Measurements from ENCODE around the gene SAPCD1.

Gene SAPCD1

DNA sequence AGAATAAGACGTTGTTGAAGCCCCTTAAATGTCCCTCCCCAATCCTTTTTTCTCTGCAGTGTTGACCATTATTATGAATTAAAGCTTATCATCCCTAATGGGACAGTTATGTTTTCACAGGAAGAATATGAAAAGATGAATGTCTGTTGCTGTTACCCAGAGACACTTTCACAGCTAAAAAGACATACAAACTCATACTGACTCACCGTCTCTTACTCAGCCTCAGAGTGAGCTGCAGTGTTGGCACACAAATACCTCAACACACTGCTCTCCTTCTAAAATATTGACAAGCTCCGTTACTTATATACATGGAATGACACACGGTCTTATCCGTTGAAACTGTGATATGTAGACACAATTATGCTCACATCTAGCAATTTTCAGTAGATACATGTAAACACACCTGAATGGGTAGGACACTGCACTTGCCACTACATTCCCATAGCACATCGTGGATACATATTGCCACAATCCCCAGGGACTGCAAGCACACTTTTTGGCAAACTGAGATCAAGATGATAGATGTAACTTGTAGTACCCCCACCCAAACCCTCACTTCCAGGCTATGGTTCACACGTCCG, 9.6 kb upstream of the SAPCD1 start:
- no peak for DNase-seq (ENCODE audit: low spot score)

DNA sequence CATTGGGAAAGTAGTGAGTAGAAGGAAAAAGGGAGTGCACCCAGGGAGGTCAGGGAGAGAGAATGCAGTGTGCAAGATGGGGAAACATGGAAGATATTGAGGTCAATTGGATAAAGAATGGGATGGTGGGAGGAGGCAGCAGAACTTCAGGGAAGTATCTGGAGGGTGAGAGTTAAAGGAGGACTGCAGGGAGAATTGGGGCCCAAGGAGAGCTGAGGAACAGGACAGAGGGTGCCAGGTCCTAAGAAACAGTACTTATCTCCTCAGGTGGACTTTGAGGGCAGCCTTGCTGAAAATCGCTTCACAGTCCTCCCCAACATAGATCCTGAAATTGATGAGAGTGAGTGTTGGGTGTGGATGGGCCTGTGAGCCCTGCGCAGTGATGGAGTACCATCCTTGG, 4.2 kb upstream of the SAPCD1 start:
- DNase-seq (ENCODE audit: low spot score), result no peak

DNA sequence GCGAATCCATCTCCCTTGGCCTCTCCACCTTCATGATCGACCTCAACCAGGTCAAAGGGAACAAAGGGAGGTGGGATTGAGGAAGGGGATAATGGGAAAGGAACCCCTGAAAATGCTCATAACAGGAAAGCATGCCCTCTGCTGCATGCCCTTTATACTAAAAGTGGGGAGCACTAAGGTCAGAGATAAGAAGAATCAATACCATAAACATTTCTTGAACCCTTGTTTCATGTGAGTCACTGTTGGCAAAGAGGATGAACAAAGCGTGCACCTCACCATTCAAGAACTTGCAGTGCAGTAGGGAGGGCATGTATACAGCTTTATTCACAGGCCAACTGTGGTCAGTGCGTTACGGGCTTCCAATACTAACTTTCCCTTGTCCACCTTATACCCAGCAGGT, 1.7 kb upstream of the SAPCD1 start:
- no peak for DNase-seq (ENCODE audit: low spot score)

DNA sequence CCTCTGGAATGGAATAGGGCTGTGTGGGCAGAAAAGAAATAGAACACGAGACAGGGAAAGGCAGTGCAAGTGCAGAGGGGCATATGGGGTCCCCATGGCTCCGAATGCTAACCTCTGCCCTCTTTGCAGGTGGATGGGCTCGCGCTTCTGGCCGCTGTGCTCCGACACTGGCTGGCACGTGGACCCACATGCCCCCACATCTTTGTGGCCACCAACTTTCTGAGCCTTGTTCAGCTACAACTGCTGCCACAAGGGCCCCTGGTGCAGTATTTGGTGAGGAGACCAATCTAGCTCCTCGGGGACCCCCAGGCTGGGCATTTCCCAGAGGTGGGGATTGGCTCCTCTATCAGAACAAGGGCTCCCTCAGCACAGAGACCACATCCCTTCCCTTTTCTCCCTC, 1.1 kb upstream of the SAPCD1 start:
- no peak for DNase-seq (ENCODE audit: low spot score)

DNA sequence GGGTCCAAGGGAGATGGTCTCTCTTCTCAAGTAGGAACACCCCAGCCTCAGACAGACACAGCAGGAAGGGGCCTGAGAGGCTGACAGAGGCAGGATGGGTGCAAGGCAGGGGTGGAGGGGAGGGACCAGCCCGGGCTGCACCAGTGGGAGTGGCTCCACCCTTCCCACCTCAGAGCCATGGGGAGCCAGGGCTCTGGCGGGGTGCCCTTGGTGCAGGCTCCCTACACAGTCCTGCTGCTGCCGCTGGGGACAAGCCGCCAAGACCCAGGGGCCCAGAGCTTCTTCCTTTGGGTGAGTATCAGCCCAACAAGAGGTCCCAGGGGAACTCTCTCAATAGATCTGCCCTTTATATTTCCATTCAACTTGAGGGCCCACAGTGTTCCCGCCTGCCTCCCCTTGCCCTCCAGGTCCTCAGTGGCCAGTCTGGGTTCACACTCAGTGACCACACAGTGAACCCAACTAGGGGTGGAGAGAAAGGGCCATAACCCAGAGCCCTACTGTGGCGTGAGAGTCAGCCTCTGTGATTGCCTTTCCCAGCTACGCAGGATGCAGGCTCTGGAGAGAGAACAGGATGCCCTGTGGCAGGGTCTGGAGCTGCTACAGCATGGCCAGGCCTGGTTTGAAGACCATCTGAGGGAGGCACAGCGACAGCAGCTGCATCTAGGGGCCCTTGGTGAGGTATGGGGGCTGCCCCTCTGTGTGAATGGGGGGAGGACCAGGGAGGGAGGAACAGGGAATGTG, 592 bp downstream of the SAPCD1 start:
- no peak for DNase-seq (ENCODE audit: low spot score)

DNA sequence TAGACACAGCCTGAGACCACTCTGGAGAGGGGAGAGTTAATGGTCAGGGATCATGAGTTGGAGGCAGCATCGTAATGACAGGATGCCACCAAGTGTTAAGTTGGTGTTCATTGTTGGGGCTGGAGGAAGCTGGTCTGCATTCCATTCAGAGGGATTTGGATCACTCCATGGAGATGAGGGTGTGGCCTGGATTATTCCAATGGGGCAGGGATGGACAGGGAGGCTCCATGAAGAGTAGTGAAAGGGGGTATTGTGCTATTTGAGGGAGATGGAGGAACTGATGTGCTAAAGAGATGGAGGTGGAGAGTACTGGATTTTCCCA, 1.1 kb downstream of the SAPCD1 start:
- no peak for DNase-seq (ENCODE audit: low spot score)

DNA sequence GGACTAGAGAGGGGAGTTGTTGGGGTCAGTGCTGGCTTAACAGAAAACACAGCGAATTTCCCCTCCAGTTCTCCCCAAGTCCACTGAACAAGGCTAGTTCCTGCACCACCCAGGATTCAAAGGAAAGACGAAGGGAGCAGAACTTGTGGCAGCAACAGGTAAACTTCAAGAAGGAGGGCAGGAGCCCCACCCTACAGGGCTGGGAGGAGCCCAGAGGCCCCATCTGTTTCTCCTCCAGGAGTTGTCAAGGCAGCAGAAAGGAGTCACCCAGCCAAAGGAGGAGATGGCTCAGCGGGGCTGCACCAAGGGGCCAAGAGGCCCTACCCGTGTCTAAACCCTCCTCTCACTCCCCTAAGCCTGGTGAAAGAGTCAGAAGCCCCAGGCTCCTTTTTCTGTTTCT, 1.7 kb downstream of the SAPCD1 start:
- DNase-seq (ENCODE audit: low spot score), result no peak

DNA sequence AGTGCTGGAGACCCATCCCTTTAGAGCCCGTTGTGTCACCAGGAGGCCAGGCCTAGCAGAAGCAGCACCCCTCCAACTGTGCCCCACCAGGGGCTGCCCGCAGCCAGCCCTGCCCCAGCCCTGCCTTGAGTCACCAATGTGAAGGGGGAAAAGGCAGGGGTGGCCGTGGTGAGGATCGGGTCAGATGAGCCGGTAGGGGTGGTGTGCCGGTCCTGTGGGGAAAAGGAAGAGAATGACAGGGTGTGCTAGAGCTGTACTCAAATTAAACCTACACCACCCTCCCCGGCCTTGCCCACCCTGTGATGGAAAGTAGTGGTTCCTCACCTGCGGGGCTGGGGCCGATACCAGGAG, 3.1 kb downstream of the SAPCD1 start:
- DNase-seq (ENCODE audit: low spot score), result no peak

DNA sequence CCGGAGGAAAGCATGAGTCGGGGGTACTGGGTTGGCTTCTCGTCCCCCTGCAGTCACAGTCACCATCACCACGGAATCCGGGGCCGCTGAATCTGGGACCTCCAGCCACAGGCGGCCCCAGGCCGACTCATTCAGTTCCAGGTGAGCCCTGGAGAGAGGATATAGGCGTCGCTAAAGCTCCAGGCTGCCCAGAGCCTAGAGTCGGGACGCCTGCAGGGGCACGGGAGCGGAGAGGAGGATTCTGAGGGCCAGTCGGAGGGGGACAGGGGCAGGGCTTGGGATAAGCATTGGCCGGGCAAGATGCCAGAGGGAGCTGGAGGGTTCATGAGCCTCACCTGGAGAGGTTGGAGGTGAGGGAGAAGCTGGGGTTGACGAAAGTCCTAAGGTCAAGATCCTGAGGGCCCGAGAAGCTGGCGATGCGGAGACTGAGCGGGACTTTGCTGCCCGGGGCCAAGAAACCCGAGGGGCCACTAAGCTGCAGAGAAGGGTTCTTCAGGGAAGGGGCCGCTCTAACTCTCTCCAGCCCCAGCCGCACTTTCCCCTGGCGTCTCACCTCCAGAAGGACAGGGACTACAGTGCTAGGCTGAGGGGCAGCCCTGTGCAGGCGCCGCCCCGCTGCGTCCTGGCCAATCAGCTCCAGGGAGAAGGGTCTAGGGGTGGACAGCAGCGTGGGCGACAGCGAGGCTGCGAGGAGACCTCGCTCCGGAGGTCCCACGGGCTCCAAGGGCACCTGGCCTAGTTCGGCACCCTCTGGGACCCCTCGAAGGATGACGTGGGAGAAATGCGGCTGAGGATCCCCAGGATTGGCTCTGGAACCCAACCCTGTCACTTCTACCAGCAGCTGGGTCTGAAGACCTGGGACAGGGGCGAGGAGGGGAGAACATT, 3.7 kb downstream of the SAPCD1 start:
- no peak for DNase-seq (ENCODE audit: low spot score)

DNA sequence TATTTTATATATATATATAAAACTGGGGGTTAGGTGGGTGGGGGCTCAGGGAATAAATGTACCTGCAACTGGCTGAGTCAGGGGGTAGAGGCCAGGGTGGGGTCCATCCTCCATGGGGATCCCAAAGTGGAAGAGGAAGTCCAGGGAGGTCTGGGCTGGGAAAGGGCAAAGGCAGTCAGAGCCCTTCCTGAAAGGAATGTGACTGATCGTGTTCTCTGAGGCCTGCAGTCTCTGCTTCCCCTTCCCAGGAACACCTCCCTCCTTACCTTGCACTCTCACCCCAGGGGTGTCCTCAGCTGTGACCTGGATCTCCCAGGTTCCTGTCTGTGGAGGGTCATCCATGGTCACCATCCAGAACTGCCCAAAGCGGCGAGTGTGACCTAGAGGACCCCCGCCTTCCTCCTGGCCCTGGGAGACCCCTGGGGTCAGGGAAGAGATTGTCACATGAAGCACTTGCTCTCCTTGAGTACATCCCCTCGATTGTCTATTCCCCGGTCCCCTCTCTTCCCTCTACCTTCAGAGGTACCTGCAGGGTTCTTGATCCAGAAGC, 4.7 kb downstream of the SAPCD1 start:
- DNase-seq (ENCODE audit: low spot score), result no peak

DNA sequence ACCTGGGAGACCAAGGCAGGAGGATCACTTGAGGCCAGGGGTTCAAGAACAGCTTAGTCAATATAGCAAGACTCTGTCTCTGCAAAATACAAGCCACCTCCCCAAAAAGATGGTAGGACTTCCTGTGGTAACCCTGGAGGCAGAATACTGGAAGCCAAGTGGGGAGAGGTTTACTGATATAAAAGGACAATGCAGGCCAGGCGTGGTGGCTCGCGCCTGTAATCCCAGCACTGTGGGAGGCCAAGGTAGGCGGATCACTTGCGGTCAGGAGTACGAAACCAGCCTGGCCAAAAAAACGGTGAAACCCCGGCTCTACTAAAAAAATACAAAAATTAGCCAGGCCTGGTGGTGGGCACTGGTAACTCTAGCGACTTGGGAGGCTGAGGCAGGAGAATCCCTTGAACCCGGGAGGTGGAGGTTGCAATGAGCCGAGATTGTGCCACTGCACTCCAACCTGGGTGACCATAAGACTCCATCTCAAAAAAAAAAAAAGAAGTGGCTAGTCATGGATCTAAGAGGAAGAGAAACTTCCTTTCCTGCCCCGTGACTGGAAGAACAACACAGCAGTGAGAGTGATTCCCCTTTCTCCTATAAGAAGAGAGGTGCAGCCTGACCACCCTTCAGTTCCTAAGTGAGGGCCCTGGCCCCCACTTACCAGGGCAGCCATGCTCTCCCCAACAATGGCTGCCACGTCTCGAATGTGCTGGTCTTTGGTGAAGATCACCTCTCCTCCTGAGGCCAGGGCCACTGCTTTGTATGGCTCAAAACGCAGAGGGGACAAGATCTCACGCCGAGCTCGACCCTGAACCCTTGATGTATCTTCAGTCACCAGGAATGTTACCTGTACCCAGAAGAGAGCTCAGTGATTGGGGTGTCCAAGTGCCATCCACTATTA, 6.2 kb downstream of the SAPCD1 start:
- DNase-seq (ENCODE audit: low spot score), result no peak

DNA sequence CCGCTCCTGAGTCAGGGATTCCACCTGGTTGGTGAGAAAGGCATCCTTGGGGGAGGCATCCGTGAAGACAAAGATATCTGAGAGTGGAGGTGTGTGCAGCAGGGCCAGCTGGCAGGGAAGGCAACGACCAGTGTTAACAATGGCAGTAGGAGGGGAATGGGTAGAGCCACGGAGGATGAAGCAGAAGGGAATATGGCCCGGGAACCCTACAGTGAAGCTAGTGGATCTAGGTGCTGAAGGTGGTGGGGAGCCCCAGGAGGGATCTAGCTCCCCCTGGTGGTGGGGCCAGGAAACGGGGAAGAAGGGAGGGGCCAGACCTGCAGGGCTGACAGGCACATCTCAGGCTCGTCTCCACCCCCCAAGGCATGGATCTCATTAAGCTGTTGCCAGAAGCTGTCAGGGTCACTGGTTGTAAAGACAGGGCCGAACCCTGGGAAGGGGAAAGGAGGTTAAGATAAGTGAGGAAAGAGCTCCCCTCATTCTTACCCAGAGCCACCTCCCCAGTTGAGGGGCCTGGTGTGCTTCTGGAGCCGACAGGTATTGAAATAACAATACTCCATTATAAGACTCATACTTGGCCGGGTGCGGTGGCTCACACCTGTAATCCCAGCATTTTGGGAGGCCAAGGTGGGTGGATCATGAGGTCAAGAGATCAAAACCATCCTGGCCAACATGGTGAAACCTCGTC, 7.4 kb downstream of the SAPCD1 start:
- no peak for DNase-seq (ENCODE audit: low spot score)

DNA sequence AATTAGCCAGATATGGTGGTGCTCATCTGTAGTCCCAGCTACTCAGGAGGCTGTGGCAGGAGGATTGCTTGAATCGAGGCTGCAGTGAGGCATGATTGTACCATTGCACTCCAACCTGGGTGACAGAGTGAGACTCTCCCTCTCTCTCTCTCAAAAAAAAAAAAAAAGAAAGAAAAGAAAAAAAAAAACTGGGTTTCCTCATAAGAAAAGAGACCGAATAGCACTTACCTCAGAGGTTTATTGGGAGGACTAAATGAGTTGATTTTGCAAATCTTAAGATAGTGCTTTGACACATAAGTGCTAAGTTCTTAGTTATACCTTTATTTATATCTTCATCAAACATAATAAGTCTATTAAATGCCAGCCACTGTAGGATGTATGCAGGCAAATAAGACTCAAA, 8.4 kb downstream of the SAPCD1 start:
- DNase-seq (ENCODE audit: low spot score), result no peak

DNA sequence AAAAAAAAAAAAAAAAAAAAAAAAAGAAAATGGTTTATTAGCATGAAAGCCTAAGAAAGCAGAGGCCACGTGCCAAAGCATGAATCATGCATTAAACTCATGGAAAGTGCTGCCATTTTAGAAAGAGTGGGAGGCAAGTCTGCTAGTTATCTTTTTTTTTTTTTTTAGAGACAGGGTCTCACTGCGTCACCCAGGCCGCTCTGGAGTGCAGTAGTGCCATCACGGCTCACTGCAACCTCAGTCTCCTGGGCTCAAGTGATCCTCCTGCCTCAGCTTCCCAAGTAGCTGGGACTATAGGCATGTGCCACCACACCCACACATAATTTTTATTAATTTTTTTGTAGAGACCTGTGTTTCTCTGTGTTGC, 9.5 kb downstream of the SAPCD1 start:
- DNase-seq (ENCODE audit: low spot score), result no peak

DNA sequence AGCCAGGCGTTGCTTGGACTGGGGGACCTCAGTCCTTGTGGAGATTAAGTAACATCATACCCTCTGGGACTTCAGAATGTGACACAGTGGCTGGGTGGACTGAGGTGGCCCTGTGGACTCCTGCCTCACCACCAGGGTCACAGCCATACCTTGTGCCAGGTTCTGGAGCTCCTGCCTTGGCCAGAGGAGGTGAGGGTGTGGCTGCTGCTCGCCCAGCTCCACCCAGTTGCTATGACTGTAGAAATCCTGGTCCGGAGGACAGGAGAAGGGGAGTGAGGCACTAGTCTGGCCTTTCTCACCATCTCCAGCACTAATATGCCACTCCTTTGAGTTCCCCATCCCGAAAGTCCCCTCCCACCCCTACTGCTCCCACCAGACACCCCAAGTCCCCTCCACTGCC, 12.7 kb downstream of the SAPCD1 start:
- DNase-seq (ENCODE audit: low spot score), result peak; percentile 34

DNA sequence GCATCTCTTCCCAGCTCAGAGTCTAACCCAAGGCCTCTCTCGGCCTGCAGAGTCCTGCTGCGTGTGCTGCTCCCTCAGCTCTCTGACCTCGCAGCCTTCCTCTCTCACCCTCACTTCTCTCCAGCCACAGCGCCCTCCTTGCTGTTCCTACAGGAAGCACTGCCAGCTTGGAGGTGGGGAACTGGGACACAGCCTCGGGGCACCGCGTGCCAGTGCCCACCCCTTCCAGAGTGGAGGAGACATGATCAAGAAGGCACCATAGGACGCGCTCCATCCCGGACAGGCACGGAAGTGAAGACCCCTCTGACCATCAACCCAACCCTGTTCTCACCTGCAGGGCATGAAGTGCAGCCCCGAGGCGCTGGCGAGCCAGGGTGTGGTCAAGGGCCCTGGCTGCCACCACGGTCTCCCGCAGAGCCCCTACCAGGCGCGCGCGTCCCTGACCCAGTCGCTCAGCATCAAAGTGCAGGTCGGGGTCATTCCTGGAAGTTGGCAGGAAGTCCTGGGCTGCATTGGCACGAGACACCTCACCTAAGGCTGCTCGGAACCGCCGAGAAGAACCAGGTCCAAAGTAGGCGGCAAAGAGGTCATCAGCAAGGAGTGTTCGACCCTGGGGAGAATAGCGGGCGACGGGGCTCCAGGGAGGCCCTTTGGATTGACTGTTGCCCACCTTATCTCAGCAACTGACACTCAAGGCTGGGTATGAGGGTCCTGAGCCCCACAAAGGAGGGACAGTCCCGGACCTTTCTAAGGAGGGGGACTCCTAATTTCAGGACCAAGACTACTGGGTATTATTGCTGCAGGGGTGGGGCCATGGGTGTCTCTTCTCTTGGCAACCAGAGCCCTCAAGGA, 13.4 kb downstream of the SAPCD1 start:
- peak; percentile 50 for DNase-seq (ENCODE audit: low spot score)

DNA sequence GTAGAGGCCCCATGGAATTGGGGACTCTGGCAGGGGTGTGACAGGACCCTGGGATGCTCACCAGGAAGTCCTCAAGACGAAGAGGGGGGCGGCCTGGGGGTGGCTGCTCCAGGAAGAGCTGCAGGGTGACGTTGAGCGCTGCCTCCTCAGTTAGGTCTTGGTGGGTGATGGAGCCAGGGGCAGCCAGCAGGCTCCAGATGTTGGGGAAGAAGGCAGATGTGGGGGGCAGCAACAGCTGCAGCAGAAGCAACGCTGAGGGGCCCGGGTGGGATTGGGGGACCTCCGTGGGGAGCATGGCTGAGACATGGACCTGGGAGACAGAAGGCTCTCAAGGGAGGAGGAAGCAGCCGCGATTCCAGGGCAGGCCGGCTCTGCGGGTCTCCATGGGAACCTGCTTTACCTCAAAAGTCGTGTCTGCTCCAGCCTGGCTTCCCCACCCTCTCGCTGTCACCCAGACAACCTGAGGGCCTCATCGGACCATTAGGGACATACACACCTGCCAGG, 14.1 kb downstream of the SAPCD1 start:
- peak; percentile 53 for DNase-seq (ENCODE audit: low spot score)

DNA sequence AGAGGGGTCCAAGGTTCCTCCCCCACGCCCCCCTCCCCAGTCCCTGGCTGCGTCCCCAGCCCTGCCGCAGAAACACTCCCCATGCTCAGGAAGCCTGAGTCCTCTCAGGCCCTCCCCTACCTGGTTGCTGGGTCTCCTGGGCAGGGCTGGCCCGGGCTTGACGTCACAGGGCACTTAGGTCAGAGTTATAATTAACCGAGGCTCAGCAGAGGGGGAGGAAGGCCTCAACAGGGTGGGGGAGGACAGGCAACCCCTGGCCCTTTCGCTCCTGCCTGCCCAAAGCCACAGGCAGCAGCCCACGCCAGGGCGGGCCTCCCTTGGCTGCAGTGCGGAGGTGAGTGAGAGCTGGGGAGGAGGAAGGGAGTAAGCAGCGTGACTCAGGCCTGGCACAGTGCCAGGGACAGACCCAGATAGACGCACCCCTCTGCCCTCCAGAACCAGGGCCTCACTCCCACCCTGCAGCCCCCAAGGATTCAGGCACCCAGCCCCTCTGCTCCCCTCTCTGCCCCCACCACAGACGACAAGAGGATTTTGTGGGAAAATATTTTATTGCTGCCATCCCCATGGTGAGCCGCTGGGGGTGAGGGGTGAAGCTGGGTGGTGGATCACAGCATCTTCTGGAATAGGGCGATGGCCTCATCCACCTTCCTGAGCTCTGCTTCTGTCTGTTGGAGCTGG, 14.7 kb downstream of the SAPCD1 start, which contains the start of gene VWA7:
TSS of gene VWA7 (minus strand) at position 340 of the 678 bp plus-strand sequence. CDS start 549 bp downstream, outside the sequence.
- peak; percentile 63 for DNase-seq (ENCODE audit: low spot score)

DNA sequence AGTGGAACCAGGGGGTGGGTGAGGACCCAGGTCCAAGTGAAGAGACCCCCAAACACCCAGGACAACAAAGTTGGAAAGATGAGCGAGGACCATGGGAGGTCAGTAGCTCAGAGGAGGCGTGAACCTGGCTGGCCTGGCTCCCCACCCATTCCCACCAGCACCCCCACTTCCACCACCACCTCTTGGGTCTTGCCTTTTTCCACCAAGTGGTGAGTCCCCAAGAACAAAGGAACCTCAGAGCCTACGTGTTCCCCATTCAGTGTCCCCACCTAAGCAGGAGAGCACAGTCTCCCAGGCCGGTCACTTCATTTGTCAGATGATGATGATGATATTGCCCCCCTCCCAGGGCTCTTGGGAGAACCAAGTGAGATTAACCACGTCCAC, 15.2 kb downstream of the SAPCD1 start:
- DNase-seq (ENCODE audit: low spot score), result peak; percentile 48

DNA sequence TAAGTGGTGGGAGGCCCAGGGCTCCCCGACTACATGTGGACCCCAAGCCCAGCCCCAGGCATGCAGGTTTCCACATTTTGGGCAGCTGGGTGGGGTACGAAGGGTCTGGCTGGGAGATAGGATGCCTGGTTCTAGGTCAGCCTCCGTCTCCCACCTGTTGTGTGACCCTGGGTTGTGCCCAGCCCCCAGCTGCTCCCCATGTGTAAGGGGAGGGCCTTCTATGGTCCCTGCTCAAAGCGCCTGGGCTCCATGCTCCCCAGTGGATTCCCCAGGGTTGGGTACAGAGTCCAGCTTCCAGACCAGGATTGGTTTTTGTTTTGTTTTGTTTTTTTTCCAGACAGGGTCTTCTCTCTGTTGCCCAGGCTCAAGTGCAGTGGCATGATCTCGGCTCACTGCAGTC, 15.7 kb downstream of the SAPCD1 start:
- DNase-seq (ENCODE audit: low spot score), result peak; percentile 46
